Esophagus squamous epithelium (tissue), 4 donors: ENCODE data around the gene ODC1.

ENCODE experiments used
- POLR2A ChIP-seq, 4 donors: fragments of 450-650 bp; IDR thresholded peaks; one replicate each; pipeline ENCODE4 v1.6.1; 2017; ENCODE audit warnings: antibody characterized with exemption in 4 of 4, mild to moderate bottlenecking in 4 of 4, moderate library complexity in 3 of 4
- TF ChIP-seq, protein P1 (sequence below), 6 experiments: fragments of 450-650 bp in 4 of 6; fragments of 200-600 bp in 2 of 6; sonication (generic) in 2 of 6; IDR thresholded peaks; one replicate each; pipeline ENCODE4 v1.5.1; 2016 to 2019; ENCODE audit warnings: antibody characterized with exemption in 6 of 6, mild to moderate bottlenecking in 4 of 6, moderate library complexity in 4 of 6

DNA sequence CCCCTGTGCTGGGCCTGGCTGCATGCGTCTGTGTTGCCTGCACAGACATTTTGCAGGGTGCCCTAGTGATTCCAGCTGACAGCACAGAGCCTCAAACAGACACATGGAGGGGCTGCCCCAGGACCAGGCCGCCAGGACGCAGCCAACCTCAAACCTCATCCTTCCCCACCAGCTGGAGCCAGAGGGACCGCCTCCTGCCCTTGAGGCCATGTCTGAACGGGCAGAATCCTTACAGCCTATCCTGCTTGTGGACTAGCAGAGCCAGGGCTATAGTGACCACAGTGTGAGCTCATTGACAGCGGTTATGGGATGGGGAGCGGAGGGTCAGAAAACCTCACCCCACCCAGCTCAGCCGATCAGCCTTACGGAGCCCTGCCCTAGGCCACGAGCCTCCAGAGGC is 22.4 kb downstream of the ODC1 start:
- TF ChIP-seq POLR2A (IDR thresholded peaks at IDR 0.05) = no peak
- TF ChIP-seq, protein P1, sequence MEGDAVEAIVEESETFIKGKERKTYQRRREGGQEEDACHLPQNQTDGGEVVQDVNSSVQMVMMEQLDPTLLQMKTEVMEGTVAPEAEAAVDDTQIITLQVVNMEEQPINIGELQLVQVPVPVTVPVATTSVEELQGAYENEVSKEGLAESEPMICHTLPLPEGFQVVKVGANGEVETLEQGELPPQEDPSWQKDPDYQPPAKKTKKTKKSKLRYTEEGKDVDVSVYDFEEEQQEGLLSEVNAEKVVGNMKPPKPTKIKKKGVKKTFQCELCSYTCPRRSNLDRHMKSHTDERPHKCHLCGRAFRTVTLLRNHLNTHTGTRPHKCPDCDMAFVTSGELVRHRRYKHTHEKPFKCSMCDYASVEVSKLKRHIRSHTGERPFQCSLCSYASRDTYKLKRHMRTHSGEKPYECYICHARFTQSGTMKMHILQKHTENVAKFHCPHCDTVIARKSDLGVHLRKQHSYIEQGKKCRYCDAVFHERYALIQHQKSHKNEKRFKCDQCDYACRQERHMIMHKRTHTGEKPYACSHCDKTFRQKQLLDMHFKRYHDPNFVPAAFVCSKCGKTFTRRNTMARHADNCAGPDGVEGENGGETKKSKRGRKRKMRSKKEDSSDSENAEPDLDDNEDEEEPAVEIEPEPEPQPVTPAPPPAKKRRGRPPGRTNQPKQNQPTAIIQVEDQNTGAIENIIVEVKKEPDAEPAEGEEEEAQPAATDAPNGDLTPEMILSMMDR (IDR thresholded peaks at IDR 0.05) = no peak
